PC-9 (cell line): ENCODE data around the gene MAST4.

Source experiments
- CTCF ChIP-seq: fragments of 200-600 bp; sonication (generic); conservative IDR thresholded peaks from 2 replicates; pipeline ENCODE4 v1.6.1; 2017; ENCODE audit warnings: mixed run types, antibody characterized with exemption, mild to moderate bottlenecking, moderate library complexity
- EZH2 ChIP-seq: fragments of 200-600 bp; sonication (generic); IDR thresholded peaks from 2 replicates; pipeline ENCODE4 v1.8.0; 2017; ENCODE audit warnings: antibody characterized with exemption, low read depth

- no peak for TF ChIP-seq EZH2
- TF ChIP-seq CTCF: no peak
Measured at GRCh38 chr5:67195406-67196275, 599.4 kb downstream of the MAST4 start.
